Upper lobe of right lung (tissue), 1 donor: ENCODE measurements around the gene ABHD2. TPM values are rescaled to one million over a fixed set of nuclear protein-coding genes. Genes with fewer than 3 reads are reported as not detected.

Experiments
- ATAC-seq: fragments of 200-7000 bp; cut with Tn5 transposase; one replicate; pipeline ENCODE4 v1.9.1; 2020; ENCODE audit warnings: mild to moderate bottlenecking, moderate library complexity
- DNase-seq: peaks from one replicate; pipeline ENCODE4 v3.0.0-alpha.2; 2020
- H3K27ac ChIP-seq: fragments of 200-600 bp; one replicate; pipeline ENCODE4 v1.8.0; 2022
- H3K27me3 ChIP-seq: fragments of 200-600 bp; one replicate; pipeline ENCODE4 v1.8.0; 2022; ENCODE audit warnings: mild to moderate bottlenecking
- H3K36me3 ChIP-seq: fragments of 200-600 bp; one replicate; pipeline ENCODE4 v1.8.0; 2022
- H3K4me1 ChIP-seq: fragments of 200-600 bp; one replicate; pipeline ENCODE4 v1.8.0; 2022
- H3K4me3 ChIP-seq: fragments of 200-600 bp; one replicate; pipeline ENCODE4 v1.8.0; 2022; ENCODE audit warnings: mild to moderate bottlenecking
- H3K9me3 ChIP-seq: fragments of 200-600 bp; one replicate; pipeline ENCODE4 v1.8.0; 2022
- CTCF ChIP-seq: fragments of 200-600 bp; IDR thresholded peaks from one replicate; pipeline ENCODE4 v1.8.0; 2022; ENCODE audit warnings: antibody characterized with exemption
- intact Hi-C: fragments of 100-400 bp; cut with DNase I; formaldehyde crosslinking; loops from one replicate; pipeline ENCODE4 v1.11.0; 2022
- total RNA-seq: library from RNA; stranded (reverse); fragmentation: NEBNext Ultra II Directional; extraction: Animal tissue kit (Norgen Biotek cat#: 25700); gene quantifications from one replicate; pipeline ENCODE4 v1.2.1, GENCODE V29; 2021
- donor health status: DM: no; HTN: yes; CAD: no; lungs with severe emphysema.

ABHD2 gene
- total RNA-seq, 1 donor from 2014 or later, result 182 TPM

- H3K4me1 ChIP-seq, result no peaks in the 10 kb centered on the region
- ATAC-seq (no peak), DNase-seq (no peak)
- no peaks in the 10 kb centered on the region for H3K27me3 ChIP-seq
- intact Hi-C loops, result no loop called here
- peaks cover 83% of the 10 kb centered on the region for H3K36me3 ChIP-seq
- H3K9me3 ChIP-seq, result no peaks in the 10 kb centered on the region
- no peak overlapping the region for H3K4me3 ChIP-seq
- no peak for TF ChIP-seq CTCF
- no peak overlapping the region for H3K27ac ChIP-seq
Measured at GRCh38 chr15:89184886-89185526, 96.8 kb downstream of the ABHD2 start.

GRCh38 chr15:89186803-89187202, 98.5 kb downstream of the ABHD2 start:
- Histone ChIP-seq H3K36me3 (peaks cover 92% of the 10 kb centered on the region), H3K4me3 (no peak overlapping the region), H3K27ac (no peak overlapping the region), H3K9me3 (no peaks in the 10 kb centered on the region), H3K27me3 (no peaks in the 10 kb centered on the region), H3K4me1 (no peaks in the 10 kb centered on the region)
- TF ChIP-seq CTCF, result no peak
- intact Hi-C loops, result no loop called here
- ATAC-seq (no peak), DNase-seq (no peak)

- intact Hi-C loops, result no loop called here
- Histone ChIP-seq H3K27ac (no peak overlapping the region), H3K4me1 (no peaks in the 10 kb centered on the region), H3K36me3 (peaks cover 97% of the 10 kb centered on the region), H3K4me3 (no peak overlapping the region), H3K9me3 (no peaks in the 10 kb centered on the region), H3K27me3 (no peaks in the 10 kb centered on the region)
- ATAC-seq, result no peak
- TF ChIP-seq CTCF, result no peak
- no peak for DNase-seq
Measured at GRCh38 chr15:89187301-89187985, 99.2 kb downstream of the ABHD2 start.

GRCh38 chr15:89187986-89188514, 99.8 kb downstream of the ABHD2 start:
- intact Hi-C loops, result no loop called here
- peaks cover 97% of the 10 kb centered on the region for H3K36me3 ChIP-seq
- peak; percentile 84 for DNase-seq
- no peak for TF ChIP-seq CTCF
- H3K4me1 ChIP-seq, result no peaks in the 10 kb centered on the region
- H3K9me3 ChIP-seq, result no peaks in the 10 kb centered on the region
- ATAC-seq, result peak; percentile 79
- H3K27ac ChIP-seq, result no peak overlapping the region
- H3K27me3 ChIP-seq, result no peaks in the 10 kb centered on the region
- H3K4me3 ChIP-seq, result no peak overlapping the region

- DNase-seq (no peak), ATAC-seq (no peak)
- H3K36me3 ChIP-seq, result peaks cover 91% of the 10 kb centered on the region
- no peak for TF ChIP-seq CTCF
- H3K4me1 ChIP-seq, result no peaks in the 10 kb centered on the region
- no peak overlapping the region for H3K27ac ChIP-seq
- H3K27me3 ChIP-seq, result no peaks in the 10 kb centered on the region
- H3K4me3 ChIP-seq, result no peak overlapping the region
- intact Hi-C loops, result no loop called here
- H3K9me3 ChIP-seq, result no peaks in the 10 kb centered on the region
Measured at GRCh38 chr15:89192136-89192535, 103.9 kb downstream of the ABHD2 start.
